CD4-positive, alpha-beta T cell (primary cell): ENCODE results near the gene NTM. TPM values are rescaled to one million over a fixed set of nuclear protein-coding genes. Genes with fewer than 3 reads are reported as not detected.

Experiments
- ATAC-seq: fragments of 200-7000 bp; cut with Tn5 transposase; one replicate; pipeline ENCODE4 v1.10.0; 2022; ENCODE audit warnings: mild to moderate bottlenecking; ENCODE audit not compliant: poor library complexity
- CTCF ChIA-PET: fragments of 350-600 bp; sonication (Branson Sonifier 250); formaldehyde crosslinking; loops from one replicate; lab custom pipeline; 2021; ENCODE audit warnings: antibody characterized with exemption, inconsistent platforms; lab: Charles Lee
- POLR2A ChIA-PET: fragments of 350-600 bp; sonication (Branson Sonifier 250); formaldehyde crosslinking; loops from one replicate; lab custom pipeline; 2021; ENCODE audit warnings: antibody characterized with exemption, inconsistent platforms; lab: Charles Lee
- DNase-seq, 14 experiments: peaks; one replicate each; pipeline ENCODE4 v3.0.0-alpha.2; 2013 to 2020; ENCODE audit warnings: mixed read lengths in 2 of 14
- H3K27ac ChIP-seq, 2 donors: one replicate each; pipeline versions ENCODE4 v1.5.1 to v1.7.0; 2013; ENCODE audit warnings: low read length in 2 of 2, low read depth in 1 of 2, mild to moderate bottlenecking in 1 of 2
- H3K27me3 ChIP-seq, 2 experiments: 1 replicate in 1 of 2; 2 replicates in 1 of 2; pipeline versions ENCODE4 v1.6.1 to v1.7.0; 2013; ENCODE audit warnings: low read length in 2 of 2, control low read depth in 1 of 2, mild to moderate bottlenecking in 1 of 2, moderate library complexity in 1 of 2; ENCODE audit not compliant: insufficient read depth in 2 of 2, control insufficient read depth in 1 of 2
- H3K36me3 ChIP-seq: one replicate; pipeline ENCODE4 v1.6.1; 2013; ENCODE audit warnings: low read length, control low read depth; ENCODE audit not compliant: insufficient read depth
- H3K4me1 ChIP-seq: one replicate; pipeline ENCODE4 v1.6.1; 2013; ENCODE audit warnings: low read length, control low read depth; ENCODE audit not compliant: insufficient read depth
- H3K4me3 ChIP-seq: one replicate; pipeline ENCODE4 v1.5.1; 2013; ENCODE audit warnings: mild to moderate bottlenecking, low read length, moderate library complexity
- H3K9me3 ChIP-seq, 2 experiments: 1 replicate in 1 of 2; 2 replicates in 1 of 2; pipeline versions ENCODE4 v1.6.1 to v1.7.0; 2013; ENCODE audit warnings: low read length in 2 of 2, mild to moderate bottlenecking in 2 of 2, control low read depth in 1 of 2, moderate library complexity in 1 of 2; ENCODE audit not compliant: control insufficient read depth in 1 of 2, insufficient read depth in 1 of 2
- H3K27ac Mint-ChIP-seq: one replicate; pipeline ENCODE4 v1.8.0; 2020; ENCODE audit warnings: mixed read lengths
- H3K27me3 Mint-ChIP-seq: one replicate; pipeline ENCODE4 v1.8.0; 2021; ENCODE audit warnings: mixed read lengths
- H3K36me3 Mint-ChIP-seq: one replicate; pipeline ENCODE4 v1.8.0; 2021; ENCODE audit warnings: low read depth, mixed read lengths
- H3K4me1 Mint-ChIP-seq: one replicate; pipeline ENCODE4 v1.8.0; 2021; ENCODE audit warnings: low read depth, mixed read lengths
- H3K4me3 Mint-ChIP-seq: one replicate; pipeline ENCODE4 v1.8.0; 2020; ENCODE audit warnings: mild to moderate bottlenecking, mixed read lengths
- H3K9me3 Mint-ChIP-seq: one replicate; pipeline ENCODE4 v1.8.0; 2020; ENCODE audit warnings: mixed read lengths
- CTCF ChIP-seq: fragments of 200-600 bp; IDR thresholded peaks from one replicate; pipeline ENCODE4 v1.8.0; 2022; ENCODE audit warnings: antibody characterized with exemption, mild to moderate bottlenecking
- intact Hi-C, 2 experiments: fragments of 100-400 bp; cut with DNase I in 1 of 2; cut with micrococcal nuclease in 1 of 2; formaldehyde crosslinking; loops; one replicate each; pipeline versions ENCODE4 v1.15.1 to v1.9.0; 2023 to 2025; cut with DNase I, micrococcal nuclease
- total RNA-seq, 174 experiments: library from RNA in 2 of 174; stranded (reverse) in 2 of 174; gene quantifications; one replicate each; pipeline ENCODE4 v1.2.3 and lab custom pipeline; 2021 to 2026

The NTM gene
- total RNA-seq, 2 experiments from 2014 or later: not detected

- ATAC-seq (no peak), DNase-seq (no peak)
- Mint-ChIP-seq H3K9me3 (no peaks in the 10 kb centered on the region), H3K4me1 (no peaks in the 10 kb centered on the region), H3K36me3 (no peaks in the 10 kb centered on the region), H3K4me3 (no peak overlapping the region), H3K27me3 (no peaks in the 10 kb centered on the region), H3K27ac (no peak overlapping the region)
- no peak overlapping the region for H3K27ac ChIP-seq
- no peaks in the 10 kb centered on the region for H3K4me1 ChIP-seq
- H3K9me3 ChIP-seq: peaks cover 0 to 13% of the 10 kb centered on the region in 2 experiments
- no peak for TF ChIP-seq CTCF
- no peaks in the 10 kb centered on the region for H3K27me3 ChIP-seq
- ChIA-PET POLR2A (no interaction called here), CTCF (no interaction called here)
- H3K36me3 ChIP-seq: no peaks in the 10 kb centered on the region
- intact Hi-C loops: no loop called here
- no peak overlapping the region for H3K4me3 ChIP-seq
Observed at GRCh38 chr11:131870305-131870704, 499.9 kb downstream of the NTM start.

DNA sequence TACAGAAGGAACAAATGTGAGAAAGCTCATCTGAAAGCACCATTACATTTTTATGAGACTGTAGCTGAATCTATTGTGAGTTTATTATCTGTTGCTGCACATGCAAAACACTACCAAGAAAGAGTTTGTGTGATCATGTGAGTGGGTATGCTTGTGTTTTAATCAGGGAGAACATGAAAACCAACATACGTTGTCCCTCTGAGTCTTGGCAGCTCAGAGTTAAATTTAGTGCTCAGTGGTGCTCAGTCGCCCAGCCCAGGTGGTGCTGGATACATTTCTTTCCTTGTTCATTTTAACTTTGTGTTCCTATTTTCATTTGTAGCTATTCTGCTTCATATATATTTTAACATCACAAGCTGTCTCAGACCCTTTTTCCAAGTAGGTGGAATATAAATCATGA is 500.6 kb downstream of the NTM start:
- Histone ChIP-seq H3K36me3 (no peaks in the 10 kb centered on the region), H3K27me3 (no peaks in the 10 kb centered on the region), H3K4me3 (no peak overlapping the region), H3K4me1 (no peaks in the 10 kb centered on the region), H3K27ac (no peak overlapping the region), H3K9me3 (peaks cover 0 to 6% of the 10 kb centered on the region in 2 experiments)
- no peak for DNase-seq
- H3K9me3 Mint-ChIP-seq: no peaks in the 10 kb centered on the region
- ChIA-PET POLR2A (no interaction called here), CTCF (no interaction called here)
- ATAC-seq: no peak
- H3K27me3 Mint-ChIP-seq: no peaks in the 10 kb centered on the region
- no peak overlapping the region for H3K4me3 Mint-ChIP-seq
- TF ChIP-seq CTCF: no peak
- no peaks in the 10 kb centered on the region for H3K4me1 Mint-ChIP-seq
- no peaks in the 10 kb centered on the region for H3K36me3 Mint-ChIP-seq
- no peak overlapping the region for H3K27ac Mint-ChIP-seq
- intact Hi-C loops: no loop called here

GRCh38 chr11:131874070-131874469 is 503.7 kb downstream of the NTM start:
- Mint-ChIP-seq H3K27me3 (no peaks in the 10 kb centered on the region), H3K27ac (no peak overlapping the region), H3K36me3 (no peaks in the 10 kb centered on the region), H3K9me3 (no peaks in the 10 kb centered on the region), H3K4me1 (no peaks in the 10 kb centered on the region), H3K4me3 (no peak overlapping the region)
- Histone ChIP-seq H3K4me1 (no peaks in the 10 kb centered on the region), H3K27ac (no peak overlapping the region), H3K9me3 (peaks cover 0 to 7% of the 10 kb centered on the region in 2 experiments), H3K4me3 (no peak overlapping the region), H3K36me3 (no peaks in the 10 kb centered on the region), H3K27me3 (no peaks in the 10 kb centered on the region)
- DNase-seq: no peak
- no peak for ATAC-seq
- POLR2A ChIA-PET: no interaction called here
- TF ChIP-seq CTCF: no peak
- intact Hi-C loops: no loop called here
- CTCF ChIA-PET: no interaction called here
